CD14-positive monocyte (primary cell): ENCODE data around the gene RMND5B. TPM values are rescaled to one million over a fixed set of nuclear protein-coding genes. Genes with fewer than 3 reads are reported as not detected.

Experiments
- DNase-seq, 3 donors: peaks; one replicate each; pipeline ENCODE4 v3.0.0-alpha.2; 2011 to 2022
- H2AFZ ChIP-seq: 2 replicates; pipeline ENCODE4 v1.6.0; 2012; ENCODE audit warnings: mild to moderate bottlenecking, low read depth, low read length, inconsistent platforms; ENCODE audit not compliant: insufficient read depth, poor library complexity, severe bottlenecking
- H3K27ac ChIP-seq, 2 donors: 1 replicate in 1 of 2; 2 replicates in 1 of 2; pipeline ENCODE4 v1.5.1; 2012 to 2013; ENCODE audit warnings: low read length in 2 of 2, control low read depth in 1 of 2, inconsistent platforms in 1 of 2, low read depth in 1 of 2, mild to moderate bottlenecking in 1 of 2
- H3K27me3 ChIP-seq, 2 donors: one replicate each; pipeline versions ENCODE4 v1.6.0 to v1.6.1; 2011 to 2013; ENCODE audit warnings: low read length in 2 of 2; ENCODE audit not compliant: control insufficient read depth in 2 of 2, insufficient read depth in 2 of 2
- H3K36me3 ChIP-seq, 2 donors: replicated peaks in 1 of 2; 1 replicate in 1 of 2; 2 replicates in 1 of 2; pipeline versions ENCODE4 v1.5.1 to v1.6.1; 2012 to 2013; ENCODE audit warnings: low read length in 2 of 2, control low read depth in 1 of 2, inconsistent platforms in 1 of 2, mild to moderate bottlenecking in 1 of 2; ENCODE audit not compliant: insufficient read depth in 2 of 2, control insufficient read depth in 1 of 2
- H3K4me1 ChIP-seq, 2 donors: 1 replicate in 1 of 2; 2 replicates in 1 of 2; pipeline versions ENCODE4 v1.5.1 to v1.6.1; 2012 to 2013; ENCODE audit warnings: low read length in 2 of 2, control low read depth in 1 of 2, inconsistent platforms in 1 of 2, mild to moderate bottlenecking in 1 of 2, moderate library complexity in 1 of 2; ENCODE audit not compliant: insufficient read depth in 2 of 2, control insufficient read depth in 1 of 2
- H3K4me2 ChIP-seq: replicated peaks from 2 replicates; pipeline ENCODE3; 2012; ENCODE audit warnings: low read length, moderate library complexity, mild to moderate bottlenecking; ENCODE audit not compliant: poor library complexity, severe bottlenecking; ENCODE audit errors: extremely low read depth
- H3K4me3 ChIP-seq, 3 experiments: fragments of 200-600 bp in 1 of 3; sonication (generic) in 1 of 3; replicated peaks in 1 of 3; 1 replicate in 2 of 3; 2 replicates in 1 of 3; pipeline ENCODE4 v1.5.1; 2011 to 2013; ENCODE audit warnings: low read length in 3 of 3, mild to moderate bottlenecking in 3 of 3, control low read depth in 2 of 3, low read depth in 2 of 3, inconsistent platforms in 1 of 3, moderate library complexity in 1 of 3
- H3K79me2 ChIP-seq: 2 replicates; pipeline ENCODE4 v1.6.0; 2012; ENCODE audit warnings: mild to moderate bottlenecking, control low read depth, inconsistent platforms, low read length, moderate library complexity; ENCODE audit not compliant: insufficient read depth
- H3K9ac ChIP-seq: 2 replicates; pipeline ENCODE4 v1.6.0; 2017; ENCODE audit warnings: low read length, mild to moderate bottlenecking; ENCODE audit not compliant: insufficient read depth, poor library complexity, severe bottlenecking
- H3K9me3 ChIP-seq, 2 donors: replicated peaks in 1 of 2; 1 replicate in 1 of 2; 2 replicates in 1 of 2; pipeline versions ENCODE4 v1.5.1 to v1.6.1; 2012 to 2013; ENCODE audit warnings: low read length in 2 of 2, control low read depth in 1 of 2; ENCODE audit not compliant: control insufficient read depth in 1 of 2, insufficient read depth in 1 of 2
- H4K20me1 ChIP-seq: 2 replicates; pipeline ENCODE4 v1.6.0; 2012; ENCODE audit warnings: mild to moderate bottlenecking, low read length, control low read depth, moderate library complexity; ENCODE audit not compliant: insufficient read depth
- H3K27ac Mint-ChIP-seq, 7 donors: one replicate each; pipeline ENCODE4 v1.8.0; 2020; ENCODE audit warnings: mild to moderate bottlenecking in 7 of 7, mixed read lengths in 7 of 7, moderate library complexity in 6 of 7, inconsistent platforms in 2 of 7
- H3K27me3 Mint-ChIP-seq, 3 donors: one replicate each; pipeline ENCODE4 v1.8.0; 2021 to 2022; ENCODE audit warnings: low read depth in 3 of 3, mild to moderate bottlenecking in 3 of 3, mixed read lengths in 3 of 3, moderate library complexity in 3 of 3, inconsistent platforms in 1 of 3
- H3K36me3 Mint-ChIP-seq, 2 donors: one replicate each; pipeline ENCODE4 v1.8.0; 2020; ENCODE audit warnings: mixed read lengths in 2 of 2, inconsistent platforms in 1 of 2, mild to moderate bottlenecking in 1 of 2
- H3K4me1 Mint-ChIP-seq: one replicate; pipeline ENCODE4 v1.8.0; 2020; ENCODE audit warnings: mild to moderate bottlenecking, mixed read lengths
- H3K4me3 Mint-ChIP-seq, 2 donors: one replicate each; pipeline ENCODE4 v1.8.0; 2020; ENCODE audit warnings: mild to moderate bottlenecking in 2 of 2, mixed read lengths in 2 of 2, moderate library complexity in 1 of 2
- H3K9me3 Mint-ChIP-seq, 7 donors: one replicate each; pipeline ENCODE4 v1.8.0; 2020 to 2022; ENCODE audit warnings: mixed read lengths in 7 of 7, mild to moderate bottlenecking in 6 of 7, moderate library complexity in 6 of 7, inconsistent platforms in 2 of 7
- CTCF ChIP-seq: fragments of 200-600 bp; IDR thresholded peaks from one replicate; pipeline ENCODE4 v1.8.0; 2022; ENCODE audit warnings: antibody characterized with exemption, mild to moderate bottlenecking
- WGBS: methylation state at CpG from one replicate; pipeline ENCODE4 v1.1.5; 2013; ENCODE audit warnings: missing lambda C conversion rate; ENCODE audit not compliant: insufficient coverage; 5-methylcytosine and 5-hydroxymethylcytosine counted together
- intact Hi-C, 2 donors: fragments of 100-400 bp; cut with micrococcal nuclease; formaldehyde crosslinking; loops; one replicate each; pipeline versions ENCODE4 v1.15.0 to v1.15.1; 2023
- polyA plus RNA-seq, 3 donors: library from polyadenylated mRNA; depleted of rRNA in 1 of 3; unstranded in 2 of 3; stranded (reverse) in 1 of 3; fragments of 300-500 nt in 2 of 3; fragments of >200 nt in 1 of 3; fragmentation: Illumina TruSeq in 2 of 3; gene quantifications; 1 replicate in 2 of 3; 2 replicates in 1 of 3; pipeline ENCODE4 v1.2.3, GENCODE V29; 2012 to 2021

RMND5B gene
- polyA plus RNA-seq, 3 donors, result 20.9 to 27.4 (median 23.9) TPM

GRCh38 chr5:178115814-178116142 lies 15.0 kb upstream of the RMND5B start:
- peaks cover 47 to 70% of the 10 kb centered on the region in 2 donors for H3K27me3 ChIP-seq
- no peak overlapping the region for H2AFZ ChIP-seq
- no peaks in the 10 kb centered on the region for H3K36me3 Mint-ChIP-seq
- DNase-seq, result peak in 1 of 3 donors; percentile 1
- H3K4me3 Mint-ChIP-seq, result peak overlapping the region in 1 of 2 donors; percentile 59
- H3K9me3 ChIP-seq, result peaks cover 3 to 29% of the 10 kb centered on the region in 2 donors
- peaks cover 64 to 81% (median 71%) of the 10 kb centered on the region in 3 donors for H3K27me3 Mint-ChIP-seq
- no peaks in the 10 kb centered on the region for H4K20me1 ChIP-seq
- intact Hi-C loops, result no loop called here
- no peak for TF ChIP-seq CTCF
- H3K27ac Mint-ChIP-seq, result peak overlapping the region in 1 of 7 donors; percentile 69
- no peak overlapping the region for H3K9ac ChIP-seq
- H3K9me3 Mint-ChIP-seq, result peaks cover 0 to 33% (median 11%) of the 10 kb centered on the region in 7 donors
- H3K4me1 Mint-ChIP-seq, result peaks cover 21% of the 10 kb centered on the region
- H3K4me2 ChIP-seq, result no peak overlapping the region
- H3K4me1 ChIP-seq, result peaks cover 3 to 17% of the 10 kb centered on the region in 2 donors
- H3K36me3 ChIP-seq, result no peaks in the 10 kb centered on the region
- no peak overlapping the region for H3K27ac ChIP-seq
- H3K79me2 ChIP-seq, result no peaks in the 10 kb centered on the region
- WGBS, result 75% methylated on average over 1 of the region's 7 CpGs
- no peak overlapping the region for H3K4me3 ChIP-seq

GRCh38 chr5:178116143-178116885 lies 14.5 kb upstream of the RMND5B start:
- Histone ChIP-seq H3K36me3 (no peaks in the 10 kb centered on the region), H4K20me1 (no peaks in the 10 kb centered on the region), H3K27me3 (peaks cover 47 to 70% of the 10 kb centered on the region in 2 donors), H3K79me2 (no peaks in the 10 kb centered on the region), H3K27ac (no peak overlapping the region), H3K9ac (no peak overlapping the region), H3K4me2 (no peak overlapping the region), H3K4me1 (peaks cover 3 to 17% of the 10 kb centered on the region in 2 donors), H2AFZ (no peak overlapping the region), H3K4me3 (no peak overlapping the region), H3K9me3 (peaks cover 3 to 29% of the 10 kb centered on the region in 2 donors)
- Mint-ChIP-seq H3K27me3 (peaks cover 63 to 81% (median 69%) of the 10 kb centered on the region in 3 donors), H3K4me3 (peak overlapping the region in 1 of 2 donors; percentile 79), H3K9me3 (peaks cover 0 to 31% (median 11%) of the 10 kb centered on the region in 7 donors), H3K27ac (no peak overlapping the region), H3K36me3 (no peaks in the 10 kb centered on the region), H3K4me1 (peaks cover 24% of the 10 kb centered on the region)
- peak in 1 of 3 donors; percentile 25 for DNase-seq
- no peak for TF ChIP-seq CTCF
- 8% methylated on average over 13 of the region's 22 CpGs for WGBS
- intact Hi-C loops, result no loop called here
